NCI-H1048 (cell line): ENCODE results near the gene FABP1.

Source experiments
- DNase-seq: peaks from one replicate; lab custom pipeline; 2025; lab: John Stamatoyannopoulos, UW

Gene FABP1

DNA sequence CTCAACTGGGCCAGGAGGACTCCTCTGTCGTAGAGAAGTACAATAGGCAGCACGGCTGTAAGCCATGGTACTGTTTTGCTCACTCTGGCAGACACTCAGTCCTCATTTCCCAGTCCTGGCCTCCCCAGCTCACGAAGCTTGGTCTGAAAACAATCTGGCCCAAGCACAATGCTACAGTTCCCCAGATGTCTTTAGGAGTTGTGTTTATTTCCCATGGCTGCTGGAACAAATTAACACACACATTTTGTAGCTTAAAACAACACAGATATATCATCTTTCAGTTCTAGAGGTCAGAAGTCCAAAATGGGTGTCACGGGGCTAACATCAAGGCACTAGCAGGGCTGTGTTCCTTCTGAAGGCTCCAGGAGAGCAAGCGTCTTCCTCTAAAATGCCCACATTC is 13.0 kb downstream of the FABP1 start:
- DNase-seq, result no peak

DNA sequence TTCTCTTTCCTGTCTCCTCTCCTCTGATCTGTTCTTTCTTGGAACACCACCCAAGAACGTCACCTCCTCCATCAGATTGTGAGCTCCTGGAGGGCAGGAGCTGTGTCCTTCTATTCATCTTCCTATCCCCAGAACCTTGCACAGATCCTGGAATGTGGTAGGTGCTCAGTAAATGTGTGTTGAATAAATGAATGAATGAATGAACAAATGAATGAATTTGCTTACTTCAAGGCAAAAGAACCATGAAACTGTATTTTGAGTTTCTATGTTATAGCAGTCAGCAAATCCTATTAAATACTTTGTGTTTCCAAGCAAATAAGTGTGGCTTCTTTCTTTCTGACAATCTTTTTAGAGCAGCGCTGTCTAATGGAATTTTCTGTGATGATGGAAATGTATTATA is 14.8 kb downstream of the FABP1 start:
- no peak for DNase-seq

DNA sequence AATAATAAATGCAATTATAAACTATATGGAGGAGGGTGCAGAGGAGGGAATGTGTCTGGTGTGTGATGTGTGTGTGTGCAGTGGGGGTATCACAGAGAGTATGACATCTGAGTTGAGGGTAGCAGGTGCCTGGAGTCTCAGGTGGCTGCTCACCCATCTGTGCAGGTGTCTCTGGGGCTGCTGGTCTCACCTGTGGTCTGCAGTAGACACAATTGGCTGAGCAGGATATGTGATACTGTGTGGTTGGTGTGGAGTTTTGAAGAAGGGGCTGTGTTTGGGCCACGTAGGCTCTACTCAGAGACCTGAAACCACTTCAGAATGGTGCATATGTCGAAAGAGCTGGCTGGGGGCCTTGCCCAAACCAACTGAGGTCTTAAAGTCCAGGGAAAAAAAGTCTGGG is 17.0 kb downstream of the FABP1 start:
- no peak for DNase-seq

DNA sequence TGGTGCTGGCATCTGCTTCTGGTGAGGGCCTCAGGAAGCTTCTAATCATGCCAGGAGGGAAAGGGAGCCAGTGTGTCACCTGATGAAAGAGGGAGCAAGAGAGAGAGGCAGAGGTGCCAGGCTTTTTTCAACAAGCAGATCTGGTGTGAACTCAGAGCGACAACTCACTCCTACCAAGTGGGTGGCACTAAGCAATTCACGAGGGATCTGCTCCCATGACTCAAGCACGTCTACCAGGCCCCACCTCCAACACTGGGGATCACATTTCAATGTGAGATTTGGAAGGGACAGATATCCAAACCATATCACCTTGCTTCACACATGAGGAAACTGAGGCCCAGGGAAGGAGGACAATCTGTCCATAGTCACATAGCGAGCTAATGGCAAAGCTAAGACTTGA is 19.1 kb downstream of the FABP1 start:
- DNase-seq, result no peak

DNA sequence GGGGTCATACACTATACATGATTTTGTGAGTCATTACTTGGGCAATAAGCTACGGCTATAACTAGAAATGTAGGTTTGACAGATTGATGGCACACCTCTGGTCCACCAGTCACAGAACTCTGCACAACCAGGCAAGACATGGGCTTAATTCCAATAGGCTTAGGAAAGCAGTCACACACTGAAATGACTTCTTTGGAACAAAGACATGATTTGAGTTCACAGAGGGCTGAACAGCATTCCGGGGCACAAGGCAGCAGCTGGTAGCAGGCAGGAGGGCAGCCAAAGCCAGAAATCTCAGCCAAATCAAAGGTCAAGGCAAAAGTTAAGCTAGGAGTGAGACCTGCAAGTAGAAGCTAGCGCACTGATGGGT is 27.4 kb downstream of the FABP1 start:
- no peak for DNase-seq

DNA sequence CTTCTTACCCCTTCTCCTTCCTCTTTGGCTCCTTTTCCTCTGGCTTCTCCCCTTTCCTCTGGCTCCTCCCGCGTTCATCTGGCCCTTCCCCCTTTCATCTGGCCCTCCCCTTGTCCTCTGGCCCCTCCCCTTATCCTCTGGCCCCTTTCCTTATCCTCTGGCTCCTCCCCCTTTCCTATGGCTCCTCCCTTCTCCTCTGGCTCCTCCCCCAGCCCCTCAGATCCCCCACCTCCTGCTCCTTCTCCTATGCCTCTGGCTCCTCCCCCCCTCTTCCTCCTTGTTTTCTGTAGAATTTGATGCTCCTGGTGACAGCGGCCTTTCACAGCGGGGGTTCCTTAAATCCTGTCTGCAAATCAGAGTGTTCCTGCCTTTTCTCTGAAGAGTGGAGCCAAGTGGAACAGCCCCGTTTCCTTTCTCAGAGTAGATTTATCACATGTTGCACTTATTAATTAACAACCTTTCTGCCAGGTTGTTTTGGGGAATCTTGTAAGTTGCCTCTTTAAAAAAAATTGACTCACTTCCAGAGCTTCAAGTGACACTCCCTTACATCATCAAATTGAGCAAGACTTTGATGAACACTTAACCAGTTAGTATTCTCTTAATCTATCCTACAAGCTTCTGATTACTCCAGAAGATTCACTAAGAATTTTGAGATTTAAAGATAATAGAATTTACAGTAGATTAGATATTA is 27.9 kb downstream of the FABP1 start:
- DNase-seq, result no peak

DNA sequence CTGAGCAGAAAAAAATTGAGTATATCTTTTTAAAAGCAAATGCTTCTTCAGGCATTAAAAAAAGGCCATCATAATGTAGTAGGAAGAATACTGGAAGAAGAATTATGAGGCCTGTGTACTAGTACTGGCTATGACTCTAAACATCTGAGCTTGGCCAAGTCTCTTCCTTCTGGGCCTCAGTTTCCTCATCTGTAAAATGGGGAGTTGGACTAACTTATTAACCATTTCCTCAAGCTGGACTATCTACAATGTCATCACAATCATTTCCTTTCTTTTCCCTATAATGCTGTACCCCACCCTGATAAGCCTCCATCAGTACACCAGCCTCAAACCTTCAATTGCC is 29.3 kb downstream of the FABP1 start:
- DNase-seq, result no peak

DNA sequence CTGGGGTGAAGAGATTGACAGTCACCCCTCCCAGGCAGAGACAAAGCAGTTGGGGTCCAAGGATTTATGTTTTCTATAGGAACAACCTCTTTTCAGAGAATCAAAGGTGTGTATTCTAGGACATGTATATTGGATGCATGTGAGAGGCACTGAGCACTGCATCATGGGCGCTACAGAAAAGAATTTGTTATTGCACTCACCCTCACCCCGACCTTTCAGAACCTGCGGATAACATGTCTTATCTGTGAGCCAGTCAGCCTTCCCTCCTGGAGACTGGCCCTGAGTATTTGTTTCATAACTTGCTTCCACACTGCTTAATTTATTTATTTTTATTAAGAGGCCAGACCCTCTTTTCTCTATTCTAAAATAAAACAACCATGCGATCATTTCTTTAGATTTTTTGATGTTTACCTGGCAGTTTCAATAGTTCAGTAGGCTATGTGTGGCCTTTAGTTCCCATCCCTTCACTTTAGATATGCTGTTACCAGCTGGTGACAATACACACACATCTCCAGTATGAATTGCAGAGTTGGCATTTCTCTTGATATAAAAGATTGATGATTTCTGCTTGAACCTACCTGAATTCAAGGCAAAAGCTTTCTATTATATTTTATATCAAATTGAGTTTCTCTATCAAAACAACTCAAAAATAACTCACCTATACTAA is 29.8 kb downstream of the FABP1 start:
- no peak for DNase-seq

DNA sequence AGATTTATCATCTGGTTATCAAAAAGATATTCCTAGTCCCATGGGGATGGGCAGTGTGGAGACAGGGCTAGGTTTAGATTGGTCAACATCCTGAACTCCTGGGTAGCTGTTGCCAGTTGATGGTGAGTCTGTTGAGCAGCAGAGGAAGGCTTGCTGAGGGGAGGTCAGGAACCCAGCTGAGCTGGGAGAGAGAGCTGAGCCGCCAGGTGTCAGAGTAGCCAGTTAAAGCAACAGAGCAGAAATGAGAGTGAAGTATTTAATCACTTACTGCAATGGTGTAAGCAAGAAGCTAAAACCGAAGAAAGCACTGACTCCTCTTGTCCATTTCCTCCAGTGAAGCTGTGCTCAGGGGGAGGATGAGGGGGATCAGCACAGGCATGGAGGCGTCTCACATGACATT is 30.7 kb downstream of the FABP1 start:
- DNase-seq, result no peak

DNA sequence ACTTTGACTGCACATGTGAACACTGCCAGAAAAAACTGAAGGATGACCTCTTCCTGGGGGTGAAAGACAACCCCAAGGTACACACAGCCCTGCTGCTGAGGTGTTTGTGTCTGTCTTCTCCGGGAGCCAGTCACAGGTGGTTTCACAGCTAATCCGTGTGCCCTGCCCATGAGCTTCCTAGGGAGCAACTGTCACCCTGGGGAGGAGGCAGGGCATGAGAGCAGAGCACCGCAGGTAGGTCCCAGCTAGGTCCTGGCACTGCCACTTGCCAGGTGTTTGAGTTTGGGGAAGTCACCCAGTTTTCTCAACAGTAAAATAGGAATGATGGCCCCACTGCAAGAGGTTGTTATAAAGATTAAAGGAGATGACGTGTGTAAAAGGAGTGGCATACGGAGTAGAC is 31.2 kb downstream of the FABP1 start:
- DNase-seq, result no peak

DNA sequence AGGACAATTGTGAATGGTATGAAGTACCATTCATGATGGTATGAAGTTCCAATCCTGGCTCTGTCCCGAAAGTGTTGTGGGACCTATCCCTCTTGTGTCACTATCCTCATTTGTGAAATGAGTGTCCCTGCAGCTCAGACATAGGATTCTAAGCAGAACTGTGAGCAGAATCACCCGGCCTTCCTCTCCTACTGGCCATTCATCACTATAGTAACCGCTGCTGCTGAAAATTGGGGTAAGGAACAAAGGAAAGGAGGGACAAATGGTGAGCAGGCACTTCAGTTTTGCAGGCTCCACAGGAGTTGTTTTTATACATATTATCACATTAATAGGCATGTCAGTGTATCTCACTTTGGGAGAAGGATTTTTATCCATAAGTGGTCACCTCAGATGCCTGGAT is 32.8 kb downstream of the FABP1 start:
- DNase-seq, result no peak

DNA sequence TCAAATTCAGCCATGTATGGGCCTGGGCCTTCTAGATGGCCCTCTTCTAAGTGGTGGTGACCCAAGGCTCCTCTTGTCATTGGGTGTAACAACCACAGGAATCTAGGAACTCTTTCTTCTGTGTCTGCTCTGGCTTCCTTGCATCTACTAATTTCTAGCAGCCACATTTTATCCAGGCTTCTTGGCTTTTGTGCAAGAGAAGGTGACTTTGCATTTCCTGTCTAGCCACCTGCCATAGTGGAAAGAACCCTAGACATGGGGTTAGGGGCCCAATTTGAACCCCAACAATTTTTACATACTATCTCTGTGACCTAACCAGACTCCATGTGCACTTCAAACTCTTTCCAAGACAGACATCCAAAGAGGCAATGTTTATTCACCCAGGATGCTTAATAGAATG is 35.1 kb downstream of the FABP1 start:
- DNase-seq, result no peak

DNA sequence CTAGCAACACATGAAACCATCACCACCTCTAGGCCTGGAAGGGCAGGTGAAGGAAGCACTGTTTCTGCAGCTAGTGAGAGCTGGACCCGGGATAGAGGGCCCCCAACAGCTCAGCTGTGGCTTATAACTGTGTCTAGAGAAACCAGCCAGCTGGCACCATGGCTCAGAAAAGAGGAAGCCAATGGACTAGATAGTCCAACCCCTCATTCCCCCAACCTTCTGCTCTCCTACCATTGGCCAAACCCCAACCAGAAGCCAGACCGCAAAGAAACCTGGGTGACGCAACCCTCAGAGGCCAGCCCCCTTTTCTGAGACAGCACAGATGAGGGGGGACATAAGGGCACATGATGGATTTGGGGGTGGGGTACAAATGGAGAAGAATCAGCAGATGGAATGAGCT is 35.9 kb downstream of the FABP1 start:
- no peak for DNase-seq

DNA sequence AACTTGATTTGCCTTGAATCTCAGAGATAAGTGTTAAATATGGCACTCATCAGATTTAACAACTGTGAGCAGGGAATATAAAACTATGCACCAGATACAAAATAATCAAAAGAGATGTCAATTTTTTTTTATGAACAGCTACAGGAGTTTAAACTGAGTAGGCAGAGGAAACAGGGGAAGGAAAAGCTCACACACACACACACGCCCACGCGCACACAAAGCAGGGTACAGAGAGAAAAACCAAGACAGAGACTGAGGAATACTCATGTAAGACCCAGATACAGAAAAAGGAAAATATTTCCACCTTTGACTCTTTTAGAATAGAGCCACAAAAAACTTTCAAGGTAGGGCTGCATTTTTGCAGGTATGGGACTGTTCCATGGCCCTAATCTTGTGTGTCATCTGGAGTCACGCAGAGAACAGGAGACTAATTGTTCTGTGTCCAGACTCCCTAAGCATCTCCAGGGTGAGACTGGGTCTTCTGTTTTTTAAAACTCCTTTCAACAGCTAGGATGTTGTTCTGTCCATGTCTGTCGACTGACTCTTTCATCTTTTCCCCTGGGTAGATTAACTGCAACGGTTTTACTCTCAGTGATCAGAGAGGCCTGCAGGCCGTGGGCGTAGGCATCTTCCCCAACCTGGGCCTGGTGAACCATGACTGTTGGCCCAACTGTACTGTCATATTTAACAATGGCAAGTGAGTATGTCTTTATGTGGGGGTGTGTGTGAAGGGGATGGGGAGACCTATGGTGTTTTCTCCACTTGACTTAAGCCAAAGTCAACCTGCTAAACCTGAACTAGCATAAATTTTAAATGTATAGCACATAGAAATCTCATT is 37.2 kb downstream of the FABP1 start:
- no peak for DNase-seq

DNA sequence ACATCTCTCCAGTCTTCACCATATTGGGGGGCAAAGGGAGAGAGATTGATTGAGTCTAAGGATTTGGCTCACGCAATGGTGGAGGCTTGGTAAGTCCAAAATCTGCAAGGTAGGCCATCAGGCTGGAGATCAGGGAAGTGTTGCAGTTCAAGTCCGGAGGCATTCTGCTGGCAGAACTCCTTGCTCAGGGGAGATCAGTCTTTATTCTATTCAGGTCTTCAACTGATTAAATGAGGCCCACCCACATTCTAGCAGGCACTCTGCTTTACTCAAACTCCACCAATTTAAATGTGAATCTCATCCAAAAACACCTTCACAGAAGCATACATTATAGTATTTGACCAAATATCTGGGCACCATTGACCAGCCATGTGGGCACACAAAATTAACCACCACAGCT is 38.9 kb downstream of the FABP1 start:
- no peak for DNase-seq

DNA sequence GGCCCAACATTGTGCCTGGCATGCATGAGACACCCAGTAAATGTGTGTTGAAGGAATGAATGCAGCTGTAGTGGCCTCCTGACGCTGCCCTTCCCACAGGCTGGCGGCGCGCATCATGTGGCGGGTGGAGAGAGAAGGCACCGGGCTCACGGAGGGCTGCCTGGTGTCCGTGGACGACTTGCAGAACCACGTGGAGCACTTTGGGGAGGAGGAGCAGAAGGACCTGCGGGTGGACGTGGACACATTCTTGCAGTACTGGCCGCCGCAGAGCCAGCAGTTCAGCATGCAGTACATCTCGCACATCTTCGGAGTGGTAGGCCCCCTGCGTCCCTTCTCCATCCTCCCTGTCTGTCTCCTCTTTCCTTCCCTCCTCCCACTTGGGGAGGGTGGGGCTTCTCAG is 40.1 kb downstream of the FABP1 start:
- DNase-seq, result no peak

DNA sequence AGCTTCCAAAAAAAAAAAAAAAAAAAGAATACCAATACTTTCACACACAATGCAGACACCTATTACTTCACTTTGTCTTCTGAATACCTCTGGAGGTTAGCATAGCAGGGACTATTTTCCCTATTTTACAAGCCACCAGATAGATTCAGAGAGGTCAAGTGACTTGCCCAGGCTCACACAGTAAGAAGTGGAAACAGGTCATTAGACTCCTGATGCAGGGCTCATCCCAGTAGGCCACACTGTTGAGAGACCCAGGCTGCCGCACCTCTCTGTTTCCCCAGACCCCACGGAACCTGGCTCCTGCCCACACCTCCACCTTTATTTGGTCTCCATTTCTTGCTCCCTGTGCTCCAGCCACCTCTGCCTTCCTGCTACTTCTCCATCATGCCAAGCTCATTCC is 40.8 kb downstream of the FABP1 start:
- no peak for DNase-seq

DNA sequence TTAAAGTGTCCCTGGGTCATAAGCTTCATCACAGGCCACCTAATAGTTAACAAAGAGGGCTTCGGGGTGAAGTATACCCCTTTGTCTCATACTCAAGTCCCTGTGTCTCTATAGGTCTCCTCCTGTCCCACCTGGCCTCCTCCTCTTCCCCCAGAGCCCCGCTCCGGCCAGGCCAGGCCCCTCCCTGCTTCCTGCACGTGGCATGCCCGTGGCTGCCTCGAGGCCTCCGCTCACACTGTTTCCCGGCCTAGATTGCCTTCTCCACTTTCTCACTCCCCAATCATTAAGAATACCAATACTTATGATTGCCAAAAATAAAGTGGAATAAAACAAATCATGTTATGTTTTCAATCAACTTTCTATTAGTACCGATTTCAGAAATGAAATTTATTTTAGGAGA is 41.5 kb downstream of the FABP1 start:
- DNase-seq, result no peak

DNA sequence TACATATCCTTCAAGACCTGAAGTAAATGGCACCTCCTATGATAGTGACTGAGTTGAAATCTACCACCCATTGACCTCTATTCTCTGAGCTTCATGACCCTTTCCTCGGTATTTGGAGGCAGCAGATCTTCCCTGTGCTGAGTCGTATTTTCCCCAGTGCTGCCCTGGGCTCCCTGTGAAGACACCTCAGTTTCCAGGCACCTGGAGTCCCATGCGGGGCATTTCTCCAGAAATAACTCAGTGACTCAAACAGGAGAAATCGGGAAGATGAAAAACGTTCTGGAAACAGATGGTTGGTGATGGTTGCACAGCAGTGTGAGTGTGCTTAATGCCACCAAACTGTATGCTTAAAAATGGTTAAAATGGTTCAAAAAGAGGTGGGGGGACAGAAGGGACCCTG is 42.3 kb downstream of the FABP1 start:
- DNase-seq, result no peak

DNA sequence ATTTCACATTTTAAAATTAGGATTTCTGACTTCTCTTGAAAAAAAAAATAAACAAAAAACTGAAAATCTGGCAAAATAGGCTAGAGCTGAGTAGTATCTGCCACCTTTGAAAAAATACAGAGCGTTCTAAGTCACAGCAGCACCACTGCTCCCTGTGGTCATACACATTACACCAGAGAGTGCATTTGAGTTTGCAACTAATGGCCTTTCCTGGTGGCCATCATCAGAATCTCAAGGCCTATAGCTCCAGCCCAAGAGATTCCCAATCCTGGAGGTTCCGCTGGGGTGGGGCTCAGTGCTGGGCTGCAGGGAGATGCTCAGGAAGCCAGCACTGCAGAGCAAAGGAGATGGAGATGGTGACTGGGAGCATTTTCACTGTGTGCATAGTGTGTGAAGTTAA is 42.8 kb downstream of the FABP1 start:
- no peak for DNase-seq

DNA sequence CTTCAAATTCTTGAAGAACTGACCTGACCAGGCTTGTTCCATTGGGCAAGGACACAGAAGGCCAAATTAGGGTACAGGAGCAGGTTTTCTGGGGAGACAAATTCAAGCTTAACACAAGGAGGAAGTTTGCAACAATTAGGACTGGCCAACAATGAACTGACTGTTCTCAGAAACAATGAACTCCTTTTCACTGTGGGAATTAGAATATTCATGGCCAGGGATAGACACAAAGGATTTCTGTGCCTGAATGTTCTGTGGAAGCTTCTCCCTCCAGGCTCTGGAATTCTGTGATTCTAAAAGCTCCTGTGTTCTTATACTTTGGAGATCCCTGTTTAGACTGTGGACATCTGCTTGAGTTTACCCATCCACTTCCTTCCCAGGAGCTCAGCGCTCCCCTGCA is 45.1 kb downstream of the FABP1 start:
- DNase-seq, result peak; percentile 37

DNA sequence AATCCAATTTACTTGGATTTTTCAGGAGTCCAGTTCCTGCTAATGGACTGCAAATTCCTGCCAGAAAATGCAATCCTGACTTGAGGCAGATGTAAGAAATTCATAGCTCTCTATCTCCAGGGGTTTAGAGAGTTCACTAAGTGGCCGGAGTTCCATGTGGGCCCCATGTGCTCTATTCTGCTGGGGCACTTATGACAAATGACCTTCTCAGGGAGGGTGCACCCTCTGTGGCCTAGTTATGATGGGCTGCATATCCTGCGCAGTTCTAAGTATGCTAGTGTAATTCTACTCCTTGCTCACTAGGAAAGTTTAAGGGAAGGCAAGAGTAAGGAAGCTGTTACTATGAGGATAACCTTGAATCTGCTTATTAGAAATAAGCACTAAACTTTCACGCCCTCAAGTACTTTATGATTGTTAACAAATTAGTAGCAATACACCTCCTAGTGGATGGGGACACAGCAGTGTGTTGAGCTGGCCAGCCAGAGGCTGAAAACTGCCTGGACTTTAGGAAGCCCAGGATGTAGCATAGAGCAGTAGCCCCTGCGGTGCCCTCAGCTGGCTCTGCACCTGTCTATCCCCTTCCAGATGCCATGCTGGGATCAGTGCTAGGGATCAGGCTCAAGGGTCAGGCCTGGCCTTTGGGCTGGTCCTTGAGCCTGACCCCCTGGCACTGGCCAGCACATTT is 45.8 kb downstream of the FABP1 start:
- DNase-seq, result no peak

DNA sequence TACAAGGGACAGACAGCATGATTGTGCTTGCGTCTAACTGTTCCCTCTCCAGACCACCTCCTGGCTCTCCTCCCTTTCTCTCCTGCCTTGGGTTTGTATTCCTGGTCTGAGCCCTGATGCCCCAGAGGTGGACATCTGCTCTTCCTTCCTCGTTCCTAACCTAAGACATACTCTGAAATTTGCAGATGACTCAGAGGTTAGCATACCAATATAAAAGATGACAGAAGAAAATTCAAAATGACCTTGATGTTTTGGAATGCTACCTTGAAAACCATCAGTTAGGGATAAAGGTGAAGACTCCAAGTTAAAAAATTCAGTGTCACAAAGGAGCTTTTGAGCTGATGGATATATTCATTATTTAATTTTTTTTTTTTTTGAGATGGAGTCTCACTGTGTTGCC is 47.3 kb downstream of the FABP1 start:
- DNase-seq, result no peak
